ENCODE data around the gene RARS2. TPM values are rescaled to one million over a fixed set of nuclear protein-coding genes. Genes with fewer than 3 reads are reported as not detected.

RARS2 gene
- total RNA-seq, 1 experiment from 2014 or later, result 32.0 TPM

DNA sequence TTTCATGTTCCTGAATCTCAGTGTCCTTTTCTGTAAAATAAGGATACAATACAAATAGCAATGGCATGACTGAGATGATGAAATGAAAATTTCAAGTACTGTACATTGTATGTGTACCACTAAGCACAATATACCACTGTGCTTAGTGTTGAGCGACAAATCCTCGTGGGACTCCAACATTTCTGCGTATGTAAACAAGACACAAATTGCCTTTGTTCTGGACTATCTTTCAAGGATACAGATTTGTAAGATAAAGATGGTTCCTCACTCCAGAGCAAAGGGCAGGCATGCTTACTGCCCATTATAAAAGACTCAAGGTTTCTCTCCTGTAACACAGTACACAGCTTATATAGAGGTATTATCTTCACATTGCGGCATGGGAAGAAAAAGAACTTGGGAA, 6.0 kb downstream of the RARS2 start:
- intact Hi-C loops (cut with micrococcal nuclease; ENCODE audit: unreplicated experiment), result no loop called here
- CTCF ChIA-PET, result no interaction called here
- Histone ChIP-seq H3K4me3 (ENCODE audit: low read depth, low read length) (no peak overlapping the region), H3K27me3 (replicated peaks; ENCODE audit: control insufficient read depth, insufficient read depth, low read length) (no peaks in the 10 kb centered on the region), H3K9me3 (no peaks in the 10 kb centered on the region), H3K36me3 (ENCODE audit: control insufficient read depth, insufficient read depth, low read length) (no peaks in the 10 kb centered on the region), H3K4me1 (peaks cover 18% of the 10 kb centered on the region)
- H3K36me3 Mint-ChIP-seq (ENCODE audit: insufficient read depth, unreplicated experiment), result peaks cover 27% of the 10 kb centered on the region
- no peaks in the 10 kb centered on the region for H3K9me3 Mint-ChIP-seq (ENCODE audit: unreplicated experiment)
- H3K27ac Mint-ChIP-seq (ENCODE audit: unreplicated experiment), result no peak overlapping the region
- TF ChIP-seq, protein P1, sequence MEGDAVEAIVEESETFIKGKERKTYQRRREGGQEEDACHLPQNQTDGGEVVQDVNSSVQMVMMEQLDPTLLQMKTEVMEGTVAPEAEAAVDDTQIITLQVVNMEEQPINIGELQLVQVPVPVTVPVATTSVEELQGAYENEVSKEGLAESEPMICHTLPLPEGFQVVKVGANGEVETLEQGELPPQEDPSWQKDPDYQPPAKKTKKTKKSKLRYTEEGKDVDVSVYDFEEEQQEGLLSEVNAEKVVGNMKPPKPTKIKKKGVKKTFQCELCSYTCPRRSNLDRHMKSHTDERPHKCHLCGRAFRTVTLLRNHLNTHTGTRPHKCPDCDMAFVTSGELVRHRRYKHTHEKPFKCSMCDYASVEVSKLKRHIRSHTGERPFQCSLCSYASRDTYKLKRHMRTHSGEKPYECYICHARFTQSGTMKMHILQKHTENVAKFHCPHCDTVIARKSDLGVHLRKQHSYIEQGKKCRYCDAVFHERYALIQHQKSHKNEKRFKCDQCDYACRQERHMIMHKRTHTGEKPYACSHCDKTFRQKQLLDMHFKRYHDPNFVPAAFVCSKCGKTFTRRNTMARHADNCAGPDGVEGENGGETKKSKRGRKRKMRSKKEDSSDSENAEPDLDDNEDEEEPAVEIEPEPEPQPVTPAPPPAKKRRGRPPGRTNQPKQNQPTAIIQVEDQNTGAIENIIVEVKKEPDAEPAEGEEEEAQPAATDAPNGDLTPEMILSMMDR (IDR thresholded peaks at IDR 0.05; ENCODE audit: insufficient read depth in 1 of 2, low read depth in 1 of 2, low read length in 1 of 2, severe bottlenecking in 1 of 2, unreplicated experiment in 1 of 2), result no peak
- BruUV-seq (replicated peaks), result no TSS peak
- DNase-seq, result no peak
- no peak overlapping the region for H3K4me3 Mint-ChIP-seq (ENCODE audit: unreplicated experiment)
- POLR2A ChIA-PET, result interaction anchor here (0.6 kb wide), 1 partner anchor 521 kb away, joined by 5 read pairs; no protein-coding TSS in a partner anchor
- H3K4me1 Mint-ChIP-seq (ENCODE audit: low read depth, unreplicated experiment), result peaks cover 6% of the 10 kb centered on the region
- H3K27me3 Mint-ChIP-seq (ENCODE audit: insufficient read depth, unreplicated experiment), result no peaks in the 10 kb centered on the region

DNA sequence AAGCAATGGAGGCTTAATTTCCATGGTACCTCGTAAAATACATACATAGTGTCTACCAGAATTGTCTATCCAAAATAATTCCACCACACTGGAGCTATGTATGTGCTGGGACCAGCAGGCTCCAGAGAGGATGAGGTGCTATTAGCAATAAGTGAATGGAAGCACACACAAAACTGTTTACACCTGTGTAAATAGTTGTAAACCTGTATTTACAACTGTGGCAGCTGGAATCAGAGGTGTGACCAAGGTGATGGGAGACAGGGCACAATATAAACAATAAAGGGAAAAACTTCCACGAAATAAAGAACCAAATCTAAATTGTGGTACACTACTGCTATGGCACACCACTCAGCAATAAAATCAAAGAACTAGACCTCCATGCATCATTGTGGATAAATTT, 14.4 kb downstream of the RARS2 start:
- Histone ChIP-seq H3K9me3 (no peaks in the 10 kb centered on the region), H3K36me3 (ENCODE audit: control insufficient read depth, insufficient read depth, low read length) (no peaks in the 10 kb centered on the region), H3K4me1 (peaks cover 20% of the 10 kb centered on the region), H3K27me3 (replicated peaks; ENCODE audit: control insufficient read depth, insufficient read depth, low read length) (no peaks in the 10 kb centered on the region), H3K4me3 (ENCODE audit: low read depth, low read length) (no peak overlapping the region)
- DNase-seq, result no peak
- TF ChIP-seq, protein P1 (IDR thresholded peaks at IDR 0.05; ENCODE audit: insufficient read depth in 1 of 2, low read depth in 1 of 2, low read length in 1 of 2, severe bottlenecking in 1 of 2, unreplicated experiment in 1 of 2), result no peak
- no peaks in the 10 kb centered on the region for H3K27me3 Mint-ChIP-seq (ENCODE audit: insufficient read depth, unreplicated experiment)
- H3K27ac Mint-ChIP-seq (ENCODE audit: unreplicated experiment), result no peak overlapping the region
- H3K9me3 Mint-ChIP-seq (ENCODE audit: unreplicated experiment), result no peaks in the 10 kb centered on the region
- no peak overlapping the region for H3K4me3 Mint-ChIP-seq (ENCODE audit: unreplicated experiment)
- peaks cover 37% of the 10 kb centered on the region for H3K36me3 Mint-ChIP-seq (ENCODE audit: insufficient read depth, unreplicated experiment)
- intact Hi-C loops (cut with micrococcal nuclease; ENCODE audit: unreplicated experiment), result loop anchor here (2.0 kb wide), 1 partner anchor 15 kb away; the partner anchor contains the start of gene ORC3
- ChIA-PET CTCF (no interaction called here), POLR2A (no interaction called here)
- peaks cover 29% of the 10 kb centered on the region for H3K4me1 Mint-ChIP-seq (ENCODE audit: low read depth, unreplicated experiment)
- BruUV-seq (replicated peaks), result no TSS peak

DNA sequence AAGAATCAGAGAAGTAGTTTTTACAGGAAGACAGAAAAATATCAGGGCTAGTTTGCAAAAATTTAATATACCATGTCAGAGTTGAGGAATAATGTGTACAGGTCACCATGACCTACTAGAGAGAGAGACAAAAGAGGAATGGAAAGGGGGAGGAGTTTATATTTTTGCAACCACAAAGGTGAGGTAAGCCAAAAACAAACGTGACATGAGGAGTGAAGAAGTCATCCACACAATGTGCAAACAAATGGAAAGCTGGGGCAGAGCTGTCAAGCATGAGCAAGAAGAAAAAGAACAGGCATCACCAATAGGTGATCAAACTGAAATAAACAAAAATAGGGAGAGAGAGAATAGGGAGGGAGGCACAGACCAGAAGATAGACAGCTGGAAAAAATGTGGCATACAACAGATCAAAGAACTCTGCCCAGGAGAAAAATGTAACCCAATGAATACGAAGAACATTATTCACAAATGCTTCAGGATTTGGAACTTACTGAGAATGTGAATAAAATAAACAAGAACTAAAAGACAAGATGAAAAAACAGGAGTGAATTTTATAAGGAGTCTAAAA, 15.5 kb downstream of the RARS2 start:
- DNase-seq, result peak in 1 of 2 experiments; percentile 30
- BruUV-seq (replicated peaks), result no TSS peak
- H3K36me3 Mint-ChIP-seq (ENCODE audit: insufficient read depth, unreplicated experiment), result peaks cover 26% of the 10 kb centered on the region
- no peak overlapping the region for H3K4me3 ChIP-seq (ENCODE audit: low read depth, low read length)
- TF ChIP-seq, protein P1 (IDR thresholded peaks at IDR 0.05; ENCODE audit: insufficient read depth in 1 of 2, low read depth in 1 of 2, low read length in 1 of 2, severe bottlenecking in 1 of 2, unreplicated experiment in 1 of 2), result no peak
- no peaks in the 10 kb centered on the region for H3K36me3 ChIP-seq (ENCODE audit: control insufficient read depth, insufficient read depth, low read length)
- intact Hi-C loops (cut with micrococcal nuclease; ENCODE audit: unreplicated experiment), result loop anchor here (2.0 kb wide), 1 partner anchor 16 kb away; the partner anchor contains the start of gene ORC3
- peaks cover 20% of the 10 kb centered on the region for H3K4me1 ChIP-seq
- ChIA-PET POLR2A (no interaction called here), CTCF (no interaction called here)
- no peaks in the 10 kb centered on the region for H3K9me3 ChIP-seq
- peaks cover 29% of the 10 kb centered on the region for H3K4me1 Mint-ChIP-seq (ENCODE audit: low read depth, unreplicated experiment)
- no peaks in the 10 kb centered on the region for H3K27me3 Mint-ChIP-seq (ENCODE audit: insufficient read depth, unreplicated experiment)
- H3K9me3 Mint-ChIP-seq (ENCODE audit: unreplicated experiment), result no peaks in the 10 kb centered on the region
- H3K27ac Mint-ChIP-seq (ENCODE audit: unreplicated experiment), result peak overlapping the region; percentile 17
- H3K27me3 ChIP-seq (replicated peaks; ENCODE audit: control insufficient read depth, insufficient read depth, low read length), result no peaks in the 10 kb centered on the region
- peak overlapping the region; percentile 0 for H3K4me3 Mint-ChIP-seq (ENCODE audit: unreplicated experiment)

All from Caco-2 (cell line).